Skeletal muscle tissue (tissue), 4 donors: Measurements from ENCODE around the gene RFC2. TPM values are rescaled to one million over a fixed set of nuclear protein-coding genes. Genes with fewer than 3 reads are reported as not detected.

Experiments used
- H3K27ac ChIP-seq: one replicate; pipeline ENCODE4 v1.7.0; 2013; ENCODE audit warnings: mild to moderate bottlenecking, low read depth, low read length, inconsistent platforms
- H3K27me3 ChIP-seq, 3 donors: one replicate each; pipeline ENCODE4 v1.7.0; 2013; ENCODE audit warnings: low read length in 3 of 3; ENCODE audit not compliant: control insufficient read depth in 3 of 3, insufficient read depth in 3 of 3
- H3K36me3 ChIP-seq, 3 donors: one replicate each; pipeline ENCODE4 v1.7.0; 2013; ENCODE audit warnings: low read length in 3 of 3; ENCODE audit not compliant: control insufficient read depth in 3 of 3, insufficient read depth in 3 of 3
- H3K4me1 ChIP-seq, 3 donors: one replicate each; pipeline ENCODE4 v1.7.0; 2013; ENCODE audit warnings: low read length in 3 of 3, mild to moderate bottlenecking in 3 of 3; ENCODE audit not compliant: control insufficient read depth in 3 of 3, insufficient read depth in 3 of 3
- H3K4me3 ChIP-seq, 3 donors: one replicate each; pipeline ENCODE4 v1.7.0; 2013; ENCODE audit warnings: low read length in 3 of 3
- H3K9ac ChIP-seq, 3 donors: one replicate each; pipeline ENCODE4 v1.7.0; 2013; ENCODE audit warnings: low read length in 3 of 3, mild to moderate bottlenecking in 3 of 3, moderate library complexity in 2 of 3, low read depth in 1 of 3
- H3K9me3 ChIP-seq, 3 donors: one replicate each; pipeline ENCODE4 v1.7.0; 2013; ENCODE audit warnings: low read length in 3 of 3; ENCODE audit not compliant: control insufficient read depth in 3 of 3
- total RNA-seq: library from RNA; depleted of rRNA; stranded (reverse); fragments of >200 nt; gene quantifications from one replicate; pipeline ENCODE4 v1.2.3, GENCODE V29; 2014
- donor health status: Osteomylitis.

The RFC2 gene
- total RNA-seq, 1 donor from 2014 or later, result 21.4 TPM

DNA sequence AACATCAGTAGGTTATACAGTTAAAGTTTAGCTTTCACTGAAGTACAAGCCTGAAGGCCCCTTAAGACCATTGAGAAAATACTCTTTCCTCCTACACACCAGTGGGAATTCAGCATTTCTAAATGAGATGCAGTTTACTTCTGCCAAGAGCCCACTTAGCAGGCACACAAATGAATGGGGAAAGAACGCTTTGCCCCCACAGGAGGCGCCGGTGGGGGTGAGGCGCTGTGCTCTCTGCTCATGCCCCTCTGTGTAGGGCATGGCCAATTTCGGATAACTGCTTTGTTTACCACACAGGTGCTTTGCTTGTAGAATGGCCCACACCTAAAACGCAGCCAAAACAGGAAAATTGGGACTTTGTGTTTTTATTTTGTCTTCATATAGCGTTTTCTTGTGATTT is 60.3 kb downstream of the RFC2 start:
- Histone ChIP-seq H3K27me3 (no peaks in the 10 kb centered on the region), H3K27ac (no peak overlapping the region), H3K9ac (no peak overlapping the region), H3K4me3 (no peak overlapping the region), H3K9me3 (no peaks in the 10 kb centered on the region), H3K4me1 (peaks cover 0 to 2% (median 1%) of the 10 kb centered on the region in 3 donors), H3K36me3 (peaks cover 59 to 69% (median 67%) of the 10 kb centered on the region in 3 donors)

DNA sequence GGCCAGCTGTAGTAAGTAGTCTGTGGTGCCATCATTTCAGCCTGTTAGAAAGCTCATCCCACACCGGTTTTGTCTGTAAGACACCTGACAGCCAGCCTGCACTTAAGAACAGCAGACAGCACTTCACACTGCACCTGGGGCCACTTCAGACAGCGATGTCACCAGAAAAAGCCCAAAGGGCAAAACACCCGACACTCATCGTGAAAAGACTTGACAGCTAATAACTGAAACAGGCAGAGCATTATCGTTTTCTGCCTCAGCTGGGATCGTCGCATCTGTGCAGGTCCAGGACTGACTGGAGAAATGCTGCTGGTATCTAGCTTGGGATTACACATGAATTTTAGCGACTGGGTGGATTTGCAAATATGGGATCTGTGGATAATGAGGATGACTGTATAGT is 61.1 kb downstream of the RFC2 start:
- Histone ChIP-seq H3K36me3 (peaks cover 68 to 76% (median 76%) of the 10 kb centered on the region in 3 donors), H3K27ac (no peak overlapping the region), H3K9ac (no peak overlapping the region), H3K4me3 (no peak overlapping the region), H3K27me3 (no peaks in the 10 kb centered on the region), H3K9me3 (no peaks in the 10 kb centered on the region), H3K4me1 (peaks cover 5 to 10% (median 10%) of the 10 kb centered on the region in 3 donors)

DNA sequence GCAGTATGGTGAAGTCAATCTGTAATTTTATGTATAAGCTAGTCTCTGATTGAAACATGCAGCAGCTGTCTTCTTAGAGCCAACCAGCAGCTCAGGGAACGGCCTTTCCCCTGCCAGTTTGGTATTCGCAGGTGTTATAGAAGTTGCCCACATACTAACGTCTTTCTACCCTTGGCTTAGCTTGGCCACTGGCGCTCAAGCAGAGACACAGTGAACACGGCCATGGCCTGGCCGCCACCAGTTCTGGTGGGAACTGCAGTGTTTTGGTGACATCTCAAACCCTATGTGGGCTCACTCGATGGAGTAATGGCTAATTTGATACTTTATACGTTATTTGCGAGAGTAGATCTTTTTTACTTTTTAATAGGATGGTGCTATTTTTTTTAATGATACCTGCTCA is 63.0 kb downstream of the RFC2 start:
- Histone ChIP-seq H3K4me1 (peaks cover 22 to 27% (median 25%) of the 10 kb centered on the region in 3 donors), H3K9ac (no peak overlapping the region), H3K4me3 (no peak overlapping the region), H3K27me3 (no peaks in the 10 kb centered on the region), H3K36me3 (peaks cover 61 to 69% (median 66%) of the 10 kb centered on the region in 3 donors), H3K27ac (no peak overlapping the region), H3K9me3 (no peaks in the 10 kb centered on the region)

DNA sequence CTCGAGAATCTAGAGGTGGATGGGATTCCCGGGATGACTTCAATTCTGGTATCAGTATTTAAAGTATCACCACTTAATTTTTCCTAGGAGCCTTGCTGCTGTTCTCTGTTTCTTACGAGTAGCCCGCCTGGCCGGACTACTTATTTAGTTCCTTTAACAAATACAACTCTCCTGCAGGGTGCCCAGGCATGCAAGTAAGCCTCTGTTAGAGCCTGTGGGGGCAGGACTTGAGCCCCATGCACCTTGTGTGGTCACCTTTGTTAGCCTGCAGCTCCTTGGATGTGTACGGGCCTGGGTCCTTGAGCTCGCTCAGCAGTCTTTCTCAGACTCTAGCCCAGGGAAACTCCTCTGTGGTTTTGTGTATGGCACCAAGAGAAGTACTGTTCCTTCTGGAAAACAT is 63.9 kb downstream of the RFC2 start:
- Histone ChIP-seq H3K4me1 (peaks cover 29 to 32% (median 31%) of the 10 kb centered on the region in 3 donors), H3K27me3 (no peaks in the 10 kb centered on the region), H3K9me3 (no peaks in the 10 kb centered on the region), H3K27ac (no peak overlapping the region), H3K9ac (no peak overlapping the region), H3K4me3 (no peak overlapping the region), H3K36me3 (peaks cover 56 to 67% (median 66%) of the 10 kb centered on the region in 3 donors)

DNA sequence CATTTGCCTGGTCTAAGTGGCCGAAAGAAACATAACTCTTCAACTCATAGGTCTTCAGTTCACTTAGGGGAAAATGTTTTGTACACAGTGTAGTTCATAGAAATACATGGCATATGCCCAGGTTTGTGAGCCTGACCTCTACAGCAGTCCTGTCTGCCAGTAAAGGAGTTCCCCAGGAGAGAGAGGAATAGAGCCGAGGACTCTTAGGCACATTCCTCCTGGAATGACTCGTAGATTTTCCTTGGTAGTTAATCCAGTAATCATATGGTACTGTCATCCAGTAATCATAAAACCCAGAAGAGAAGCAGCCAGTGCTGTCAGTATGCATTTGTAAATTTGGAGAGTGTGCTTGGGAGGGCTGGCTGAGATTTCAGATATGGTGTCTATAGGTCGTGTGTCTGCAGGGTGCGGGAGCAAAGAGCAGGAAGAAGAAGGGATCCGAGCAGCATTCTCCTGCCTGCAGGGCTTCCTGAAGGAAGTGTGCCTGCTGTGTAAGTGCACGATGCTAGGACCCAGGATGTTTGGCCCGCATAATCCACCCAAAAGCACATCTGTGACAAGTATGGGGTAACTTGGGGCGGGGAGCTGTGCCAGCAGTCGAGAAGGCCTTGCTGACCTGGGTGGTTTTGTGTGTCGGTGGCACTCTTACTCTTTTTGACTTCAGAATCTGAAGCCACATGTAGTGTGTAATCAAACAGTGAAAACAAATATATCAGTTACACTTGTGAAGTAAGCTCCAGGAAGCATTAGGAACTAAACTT is 66.1 kb downstream of the RFC2 start:
- no peaks in the 10 kb centered on the region for H3K9me3 ChIP-seq
- H3K27me3 ChIP-seq, result no peaks in the 10 kb centered on the region
- peak overlapping the region; percentile 25 for H3K27ac ChIP-seq
- H3K4me3 ChIP-seq, result peak overlapping the region in 1 of 3 donors; percentile 17
- peak overlapping the region; percentile 23 to 44 (median 42) for H3K9ac ChIP-seq
- peaks cover 41 to 52% (median 49%) of the 10 kb centered on the region in 3 donors for H3K4me1 ChIP-seq
- H3K36me3 ChIP-seq, result peaks cover 37 to 47% (median 46%) of the 10 kb centered on the region in 3 donors

DNA sequence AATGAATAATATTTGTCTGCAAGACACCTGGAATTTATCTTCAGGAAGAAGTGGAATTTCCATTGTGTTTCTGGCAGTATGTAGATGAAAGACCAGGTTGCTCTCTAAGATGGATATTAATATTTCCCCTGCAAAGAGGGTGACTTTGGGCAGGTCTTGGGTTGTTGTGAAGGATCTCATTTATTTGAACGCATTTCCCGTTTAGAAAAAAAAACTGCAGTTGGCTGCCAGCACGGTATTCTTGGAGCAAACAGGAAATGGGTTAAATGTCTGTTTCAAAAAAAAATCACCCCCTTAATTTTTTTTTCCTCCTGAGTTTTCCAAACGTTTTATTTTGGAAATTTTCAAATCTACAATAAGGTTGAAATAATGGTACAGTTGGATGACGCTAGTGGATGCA is 68.6 kb downstream of the RFC2 start:
- H3K4me3 ChIP-seq, result no peak overlapping the region
- H3K27ac ChIP-seq, result no peak overlapping the region
- peaks cover 59 to 71% (median 70%) of the 10 kb centered on the region in 3 donors for H3K4me1 ChIP-seq
- no peaks in the 10 kb centered on the region for H3K9me3 ChIP-seq
- H3K27me3 ChIP-seq, result no peaks in the 10 kb centered on the region
- H3K36me3 ChIP-seq, result peaks cover 26 to 27% (median 26%) of the 10 kb centered on the region in 3 donors
- H3K9ac ChIP-seq, result no peak overlapping the region

DNA sequence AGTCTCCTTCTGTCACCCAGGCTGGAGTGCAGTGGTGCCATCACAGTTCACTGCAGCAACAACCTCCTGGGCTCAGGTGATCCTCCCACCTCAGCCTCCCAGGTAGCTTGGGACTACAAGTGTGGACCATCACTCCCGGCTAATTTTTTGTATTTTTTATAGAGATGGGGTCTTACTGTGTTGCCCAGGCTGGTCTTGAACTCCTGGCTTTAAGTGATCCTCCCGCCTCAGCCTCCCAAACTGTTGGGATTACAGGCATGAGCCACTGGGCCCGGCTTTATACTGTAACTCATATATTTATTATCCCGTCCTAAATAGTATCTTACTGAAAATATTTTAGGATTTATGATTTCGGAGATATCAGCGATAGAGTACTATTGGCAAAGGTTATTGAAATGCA is 69.2 kb downstream of the RFC2 start:
- no peak overlapping the region for H3K9ac ChIP-seq
- peaks cover 19 to 20% (median 20%) of the 10 kb centered on the region in 3 donors for H3K36me3 ChIP-seq
- H3K27ac ChIP-seq, result no peak overlapping the region
- H3K4me1 ChIP-seq, result peaks cover 65 to 77% (median 76%) of the 10 kb centered on the region in 3 donors
- no peaks in the 10 kb centered on the region for H3K27me3 ChIP-seq
- H3K4me3 ChIP-seq, result no peak overlapping the region
- no peaks in the 10 kb centered on the region for H3K9me3 ChIP-seq

DNA sequence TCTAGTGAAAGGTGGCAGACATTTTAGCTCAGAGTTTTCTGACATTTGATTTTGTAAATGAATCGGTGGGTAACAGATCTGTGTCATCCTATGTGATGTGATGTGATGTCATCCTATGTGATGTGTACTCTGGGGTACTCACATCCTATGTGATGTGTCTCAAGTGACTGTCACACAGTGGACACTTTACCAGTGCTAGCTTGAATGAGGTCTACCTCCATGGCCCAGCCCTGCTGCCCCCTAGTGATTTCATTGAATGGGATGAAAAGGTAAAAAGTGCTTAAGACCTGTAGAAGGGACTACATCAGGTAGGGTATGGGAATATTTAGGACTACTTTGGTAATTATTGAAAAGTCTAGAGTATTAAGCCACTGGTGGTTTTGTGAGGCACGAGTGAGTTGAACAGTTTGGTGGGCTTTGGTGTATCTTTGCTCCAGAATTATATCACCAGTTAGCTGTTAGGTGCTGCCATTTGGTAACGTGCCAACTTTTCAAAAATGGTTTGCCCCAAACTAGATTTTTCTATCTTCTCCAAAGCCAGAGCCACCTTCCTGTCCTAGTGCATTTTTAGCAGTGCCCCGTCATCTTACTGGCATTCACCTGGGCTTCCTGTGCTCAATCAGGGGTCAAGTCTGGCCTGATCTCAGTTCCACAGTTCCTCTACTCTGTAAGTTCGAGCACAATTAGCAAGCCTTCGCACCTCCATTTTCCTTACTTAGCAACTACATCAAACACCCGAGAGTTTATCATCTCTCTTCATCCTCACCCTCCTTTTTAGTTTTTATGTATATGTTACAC is 70.3 kb downstream of the RFC2 start:
- Histone ChIP-seq H3K27me3 (no peaks in the 10 kb centered on the region), H3K4me3 (no peak overlapping the region), H3K4me1 (peaks cover 68 to 87% (median 85%) of the 10 kb centered on the region in 3 donors), H3K27ac (peak overlapping the region; percentile 29), H3K9ac (no peak overlapping the region), H3K9me3 (no peaks in the 10 kb centered on the region), H3K36me3 (peaks cover 8 to 9% (median 9%) of the 10 kb centered on the region in 3 donors)

DNA sequence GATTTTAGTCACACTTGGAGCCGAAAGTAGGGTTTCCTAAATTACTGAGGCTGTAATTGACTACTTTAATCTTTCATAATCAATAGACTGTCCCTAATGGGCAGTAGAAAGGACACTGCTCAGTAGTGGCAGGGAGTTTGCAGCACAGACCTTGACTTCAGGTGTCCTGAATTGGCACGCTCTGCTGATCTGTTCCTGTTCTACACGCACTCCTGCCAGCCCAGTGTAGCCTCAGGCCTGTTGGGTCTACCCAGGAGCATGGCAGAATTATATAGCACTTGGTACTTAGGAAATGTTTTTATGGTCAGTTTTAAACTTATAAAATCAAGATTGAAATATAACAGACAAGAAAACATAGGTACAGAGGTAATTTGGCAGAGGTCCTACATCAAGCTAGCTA is 71.1 kb downstream of the RFC2 start:
- H3K9me3 ChIP-seq, result no peaks in the 10 kb centered on the region
- H3K4me3 ChIP-seq, result no peak overlapping the region
- H3K36me3 ChIP-seq, result peaks cover 2 to 4% (median 3%) of the 10 kb centered on the region in 3 donors
- peaks cover 68 to 90% (median 85%) of the 10 kb centered on the region in 3 donors for H3K4me1 ChIP-seq
- no peaks in the 10 kb centered on the region for H3K27me3 ChIP-seq
- peak overlapping the region; percentile 29 for H3K27ac ChIP-seq
- H3K9ac ChIP-seq, result no peak overlapping the region
